Panc1 (cell line): Measurements from ENCODE around the gene SMOC2.

Experiments used
- POLR2AphosphoS5 ChIP-seq: IDR thresholded peaks from 2 replicates; pipeline ENCODE4 v1.6.1; 2012; ENCODE audit warnings: mild to moderate bottlenecking, low read depth, low read length, moderate library complexity
- TCF7L2 ChIP-seq: IDR thresholded peaks from 2 replicates; pipeline ENCODE4 v1.6.1; 2011; ENCODE audit warnings: mild to moderate bottlenecking, low read depth, low read length, inconsistent platforms
- TF ChIP-seq, protein P1 (sequence below): fragments of 450-650 bp; IDR thresholded peaks from 2 replicates; pipeline ENCODE4 v1.5.1; 2017; ENCODE audit warnings: mild to moderate bottlenecking

DNA sequence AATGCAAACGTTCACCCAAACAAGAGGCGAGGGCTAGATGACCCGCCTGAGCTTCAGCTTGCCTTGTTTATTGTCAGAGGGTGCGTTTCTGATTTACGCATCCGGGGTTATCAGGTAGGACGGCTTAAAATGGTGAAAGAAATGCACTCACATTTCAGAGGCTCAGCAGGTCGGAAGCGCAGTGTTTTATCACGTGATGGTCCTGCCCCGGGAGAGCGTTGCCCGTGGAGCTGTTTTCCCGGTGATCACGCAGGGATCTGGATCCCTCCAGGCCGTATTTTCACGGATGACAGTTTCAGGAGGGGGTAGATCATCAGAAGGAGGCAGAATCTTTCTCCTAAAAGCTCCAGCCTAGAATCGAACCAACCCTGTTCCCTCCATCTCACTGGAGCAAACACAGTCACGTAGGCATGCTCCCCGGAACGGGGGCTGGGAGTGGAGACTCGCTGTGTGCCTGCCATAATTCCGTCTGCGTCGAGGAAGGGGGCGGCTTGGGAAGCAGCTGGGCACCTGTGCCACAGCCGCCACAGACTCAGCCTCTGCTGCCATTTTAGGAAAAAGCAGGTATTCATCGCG, 121.7 kb downstream of the SMOC2 start:
- TF ChIP-seq POLR2AphosphoS5 = no peak
- TF ChIP-seq, protein P1, sequence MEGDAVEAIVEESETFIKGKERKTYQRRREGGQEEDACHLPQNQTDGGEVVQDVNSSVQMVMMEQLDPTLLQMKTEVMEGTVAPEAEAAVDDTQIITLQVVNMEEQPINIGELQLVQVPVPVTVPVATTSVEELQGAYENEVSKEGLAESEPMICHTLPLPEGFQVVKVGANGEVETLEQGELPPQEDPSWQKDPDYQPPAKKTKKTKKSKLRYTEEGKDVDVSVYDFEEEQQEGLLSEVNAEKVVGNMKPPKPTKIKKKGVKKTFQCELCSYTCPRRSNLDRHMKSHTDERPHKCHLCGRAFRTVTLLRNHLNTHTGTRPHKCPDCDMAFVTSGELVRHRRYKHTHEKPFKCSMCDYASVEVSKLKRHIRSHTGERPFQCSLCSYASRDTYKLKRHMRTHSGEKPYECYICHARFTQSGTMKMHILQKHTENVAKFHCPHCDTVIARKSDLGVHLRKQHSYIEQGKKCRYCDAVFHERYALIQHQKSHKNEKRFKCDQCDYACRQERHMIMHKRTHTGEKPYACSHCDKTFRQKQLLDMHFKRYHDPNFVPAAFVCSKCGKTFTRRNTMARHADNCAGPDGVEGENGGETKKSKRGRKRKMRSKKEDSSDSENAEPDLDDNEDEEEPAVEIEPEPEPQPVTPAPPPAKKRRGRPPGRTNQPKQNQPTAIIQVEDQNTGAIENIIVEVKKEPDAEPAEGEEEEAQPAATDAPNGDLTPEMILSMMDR = no peak
- no peak for TF ChIP-seq TCF7L2
